CD4-positive, alpha-beta T cell treated with Interleukin-4 for 1 hour (primary cell): ENCODE data around the gene DTX1.

Source experiments
- DNase-seq, 2 donors: peaks; one replicate each; pipeline ENCODE4 v3.0.0-alpha.2; 2020 to 2022

DTX1 gene

DNA sequence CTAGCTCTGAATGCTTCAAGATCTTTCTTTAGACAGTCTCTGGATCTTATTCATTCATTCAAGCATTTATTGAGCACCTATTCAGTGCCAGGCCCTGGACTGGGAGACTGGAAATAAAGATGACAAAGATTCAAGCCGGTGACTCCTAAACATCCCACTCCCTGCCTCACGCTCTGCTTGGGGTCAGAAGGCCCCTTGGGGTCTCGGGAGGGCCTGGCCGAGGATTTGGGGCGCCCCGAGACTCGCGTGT, 224 bp upstream of the DTX1 start:
- DNase-seq = no peak

GRCh38 chr12:113057565-113058485, 1.3 kb downstream of the DTX1 start:
- DNase-seq = no peak

DNA sequence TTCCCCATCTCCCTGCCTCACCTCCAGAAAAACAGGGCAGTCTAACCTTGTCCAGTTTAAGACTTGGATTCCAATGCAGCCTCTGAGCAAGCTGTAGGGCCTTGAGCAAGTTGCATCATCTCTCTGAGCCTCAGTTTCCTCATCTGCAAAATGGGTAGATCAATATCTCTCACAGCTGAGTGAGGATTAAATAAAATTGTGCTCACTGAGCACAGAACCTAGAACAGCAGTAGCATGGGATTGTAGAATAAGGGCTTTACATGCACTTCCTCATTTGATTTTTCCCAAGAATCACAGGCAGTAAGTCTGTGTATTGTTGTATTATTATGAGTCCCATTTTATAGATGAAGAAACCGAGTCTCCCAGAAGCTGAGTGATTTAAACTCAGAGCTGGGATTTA, 2.0 kb downstream of the DTX1 start:
- no peak for DNase-seq

GRCh38 chr12:113059071-113059595, 2.6 kb downstream of the DTX1 start:
- DNase-seq = no peak

- DNase-seq = no peak
Measured at GRCh38 chr12:113060336-113060960, 3.9 kb downstream of the DTX1 start.

GRCh38 chr12:113061061-113061694, 4.6 kb downstream of the DTX1 start:
- DNase-seq = no peak

DNA sequence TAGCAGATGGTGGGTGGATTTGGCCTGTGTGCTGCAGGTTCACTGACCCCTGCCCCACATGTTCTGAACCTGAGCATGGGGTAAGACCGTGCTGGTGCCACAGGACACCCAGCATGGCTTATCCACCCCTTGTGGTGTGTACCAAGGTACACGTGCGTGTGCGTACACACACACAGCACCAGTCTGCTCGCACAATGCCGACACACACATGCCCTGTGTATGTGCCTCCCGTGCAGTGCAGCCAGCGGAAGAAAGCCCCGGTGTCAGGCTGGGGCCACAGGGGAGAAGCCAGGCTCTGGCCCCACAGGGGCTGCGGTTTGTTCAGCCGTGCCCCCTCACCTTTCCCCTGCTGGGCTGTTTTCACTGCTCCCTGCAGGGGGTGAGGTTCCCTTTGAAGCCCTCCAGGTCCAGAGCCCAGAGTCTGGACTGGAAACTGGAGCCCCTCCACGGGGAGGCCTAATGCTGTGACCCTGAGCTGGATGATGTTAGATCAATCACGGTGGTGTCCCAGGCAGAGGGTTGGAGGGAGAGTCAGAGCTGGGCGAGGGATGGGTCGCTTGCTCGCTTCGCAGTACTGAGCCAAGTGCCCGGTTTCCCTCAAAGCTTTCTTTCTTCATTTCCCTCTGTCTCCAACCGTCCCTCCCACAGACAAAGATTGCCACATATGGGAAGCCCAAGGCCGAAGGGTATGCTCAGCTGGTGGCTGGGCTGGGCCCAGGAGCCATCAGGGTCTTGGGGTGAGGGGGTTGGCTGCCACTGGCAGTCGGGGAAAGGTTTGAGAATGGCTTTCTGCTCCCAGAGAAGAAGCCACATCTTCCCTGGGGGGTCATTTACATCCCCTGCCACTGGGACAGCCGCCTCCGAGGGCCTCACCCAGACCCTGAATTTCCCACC, 6.2 kb downstream of the DTX1 start:
- no peak for DNase-seq

DNA sequence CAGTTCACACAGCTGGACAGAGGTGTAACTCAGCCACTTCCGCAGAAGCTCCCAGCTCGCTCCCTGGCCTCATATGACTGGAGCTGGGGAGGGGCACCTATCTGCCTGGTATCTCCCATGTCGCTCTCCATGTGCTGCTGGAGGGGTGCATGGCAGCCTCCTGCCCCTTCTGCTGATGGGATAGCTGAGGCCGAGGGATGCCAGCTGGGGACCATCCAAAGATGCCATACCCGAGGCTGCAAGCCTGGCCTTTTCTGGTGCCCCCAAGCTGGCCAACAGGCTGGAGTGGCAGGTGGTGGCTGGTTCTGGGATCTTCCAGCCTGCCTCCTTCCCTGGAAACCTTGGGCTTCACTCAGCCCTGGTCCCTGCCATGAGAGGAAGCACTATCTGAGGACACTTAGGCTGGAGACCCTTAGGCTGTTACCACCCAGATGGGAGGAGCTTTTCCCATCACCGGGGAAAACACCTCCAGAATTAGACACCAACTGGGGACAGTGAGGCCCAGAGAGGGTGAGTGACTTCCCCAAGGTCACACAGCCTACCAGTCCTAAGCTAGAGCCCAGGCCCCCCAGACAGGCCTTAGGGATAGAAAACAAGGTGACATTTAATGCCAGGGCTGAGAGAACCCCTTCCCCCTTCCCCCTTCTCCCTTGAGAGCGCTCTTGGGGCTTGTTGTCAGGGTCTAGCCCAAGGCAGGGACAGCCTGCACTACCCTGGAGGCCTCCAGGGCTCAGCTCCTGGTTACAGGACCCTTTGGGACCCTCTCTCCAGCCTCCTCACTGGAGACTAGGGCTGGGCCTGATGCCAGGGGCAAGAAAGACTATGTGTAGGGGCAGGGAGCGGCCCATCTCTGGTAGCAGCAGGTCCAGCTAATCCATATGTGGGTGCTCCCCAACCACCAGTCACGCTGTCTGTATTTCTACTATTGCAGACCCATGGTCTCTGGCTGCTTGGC, 7.1 kb downstream of the DTX1 start:
- no peak for DNase-seq

- DNase-seq = no peak
Measured at GRCh38 chr12:113064395-113065125, 8.0 kb downstream of the DTX1 start.

DNA sequence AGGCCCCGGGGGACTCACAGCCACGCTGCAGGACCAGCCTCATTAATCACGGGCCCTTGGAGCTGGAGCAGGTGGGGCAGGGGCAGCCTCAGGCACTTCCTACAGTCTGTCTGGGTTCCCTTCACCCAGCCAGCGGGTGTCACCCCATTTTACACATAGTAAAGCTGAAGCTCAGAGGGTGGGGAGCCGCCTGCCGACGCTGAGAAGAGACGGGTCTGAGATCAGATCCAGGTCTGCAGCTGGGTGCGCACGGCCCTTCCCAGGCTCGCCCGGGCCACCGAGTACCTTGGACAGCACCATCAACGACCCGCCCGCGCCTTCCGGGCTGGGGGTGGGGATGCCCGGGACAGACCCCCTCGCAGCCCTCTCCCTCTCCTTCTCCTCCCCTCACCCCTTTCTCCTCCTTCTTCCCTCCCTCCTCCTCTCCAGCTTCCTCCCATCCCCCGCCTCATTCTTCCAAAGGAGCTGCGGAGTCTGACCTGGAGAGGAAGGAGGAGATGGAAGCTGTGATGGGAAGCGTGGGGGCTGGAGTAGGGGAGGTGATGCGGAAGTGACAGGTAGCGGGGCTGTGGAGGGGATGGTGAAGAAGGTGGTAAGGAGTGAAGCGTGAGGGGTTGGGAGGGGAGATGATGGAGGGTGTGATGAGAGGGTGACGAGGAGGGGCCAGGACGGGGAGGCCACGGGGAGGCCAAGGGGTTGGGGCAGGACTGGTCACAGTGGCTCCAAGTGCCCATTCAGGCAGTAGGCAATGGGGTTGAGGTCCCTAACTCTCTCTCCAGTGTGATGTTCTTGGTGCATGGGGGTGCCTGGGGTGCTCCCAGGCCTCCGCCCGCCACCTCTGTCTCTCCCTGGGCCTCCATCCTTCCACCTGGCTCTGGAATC, 8.8 kb downstream of the DTX1 start:
- DNase-seq = no peak

DNA sequence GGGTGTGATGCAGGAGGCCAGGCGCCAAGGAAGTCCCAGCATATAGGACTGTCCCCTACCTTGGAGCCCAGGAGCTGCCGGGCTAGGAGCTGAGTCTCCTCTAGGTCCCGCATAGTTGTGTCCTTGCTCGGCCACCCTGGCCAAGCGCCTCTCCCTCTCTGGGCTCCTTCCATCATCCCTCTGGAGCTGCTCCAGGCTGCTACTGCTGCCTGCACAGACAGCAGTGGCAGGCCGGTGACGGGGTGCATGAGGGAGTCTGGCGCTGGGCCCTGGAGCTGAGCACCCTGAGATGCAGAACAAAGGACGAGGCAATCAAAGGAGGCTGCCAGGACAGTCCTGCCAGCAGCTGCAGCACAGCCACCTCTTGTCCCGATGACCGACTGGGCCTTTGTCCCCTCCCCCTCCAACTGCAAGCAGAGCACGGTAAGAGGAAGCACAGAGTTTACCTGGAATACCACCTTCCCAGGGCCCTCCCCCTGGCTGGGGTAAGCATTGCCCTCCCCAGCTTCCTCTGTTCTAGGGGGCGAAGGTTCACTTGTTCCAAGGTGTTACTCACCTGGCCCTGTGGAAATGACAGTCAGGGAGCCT, 10.4 kb downstream of the DTX1 start:
- DNase-seq = no peak

GRCh38 chr12:113067987-113068935, 11.7 kb downstream of the DTX1 start:
- no peak for DNase-seq

DNA sequence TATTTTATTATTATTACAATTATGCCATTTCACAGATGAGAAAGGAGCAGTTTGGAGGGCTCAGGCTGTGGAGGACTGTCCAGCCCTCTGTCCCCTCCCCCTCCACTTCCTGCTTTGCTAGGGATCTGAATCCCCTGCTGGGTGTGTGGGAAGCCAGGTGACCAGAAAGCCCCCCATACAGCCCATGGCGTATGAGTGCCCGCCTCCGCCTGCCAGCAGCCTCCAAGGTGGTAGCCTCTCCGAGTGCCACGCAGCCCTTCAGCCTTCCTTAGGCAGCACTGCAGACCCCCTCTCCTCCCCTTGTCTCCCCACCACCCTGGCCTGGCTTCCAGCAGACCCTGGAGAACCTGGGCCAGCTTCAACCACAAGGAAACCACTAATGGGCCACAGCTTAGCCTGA, 12.6 kb downstream of the DTX1 start:
- no peak for DNase-seq

DNA sequence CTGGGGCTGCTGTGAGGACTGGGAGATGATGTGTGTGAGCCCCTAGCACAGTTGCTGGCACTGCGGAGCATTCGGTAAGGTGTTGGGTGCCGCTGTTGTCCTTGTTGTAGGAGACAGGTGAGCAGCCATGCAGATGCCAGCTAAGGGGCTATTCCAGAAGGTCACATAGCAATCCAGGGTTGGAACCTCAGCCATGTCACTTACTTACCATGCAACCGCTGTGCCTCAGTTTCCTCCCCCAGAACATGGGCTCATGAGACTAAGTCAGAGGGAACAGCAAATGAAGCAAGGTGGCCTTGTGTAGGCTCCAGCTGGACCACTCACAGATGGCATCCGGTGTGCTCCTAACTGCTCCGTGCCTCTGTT, 13.2 kb downstream of the DTX1 start:
- no peak for DNase-seq

GRCh38 chr12:113070117-113070906, 13.8 kb downstream of the DTX1 start:
- peak; percentile 35 to 64 for DNase-seq

DNA sequence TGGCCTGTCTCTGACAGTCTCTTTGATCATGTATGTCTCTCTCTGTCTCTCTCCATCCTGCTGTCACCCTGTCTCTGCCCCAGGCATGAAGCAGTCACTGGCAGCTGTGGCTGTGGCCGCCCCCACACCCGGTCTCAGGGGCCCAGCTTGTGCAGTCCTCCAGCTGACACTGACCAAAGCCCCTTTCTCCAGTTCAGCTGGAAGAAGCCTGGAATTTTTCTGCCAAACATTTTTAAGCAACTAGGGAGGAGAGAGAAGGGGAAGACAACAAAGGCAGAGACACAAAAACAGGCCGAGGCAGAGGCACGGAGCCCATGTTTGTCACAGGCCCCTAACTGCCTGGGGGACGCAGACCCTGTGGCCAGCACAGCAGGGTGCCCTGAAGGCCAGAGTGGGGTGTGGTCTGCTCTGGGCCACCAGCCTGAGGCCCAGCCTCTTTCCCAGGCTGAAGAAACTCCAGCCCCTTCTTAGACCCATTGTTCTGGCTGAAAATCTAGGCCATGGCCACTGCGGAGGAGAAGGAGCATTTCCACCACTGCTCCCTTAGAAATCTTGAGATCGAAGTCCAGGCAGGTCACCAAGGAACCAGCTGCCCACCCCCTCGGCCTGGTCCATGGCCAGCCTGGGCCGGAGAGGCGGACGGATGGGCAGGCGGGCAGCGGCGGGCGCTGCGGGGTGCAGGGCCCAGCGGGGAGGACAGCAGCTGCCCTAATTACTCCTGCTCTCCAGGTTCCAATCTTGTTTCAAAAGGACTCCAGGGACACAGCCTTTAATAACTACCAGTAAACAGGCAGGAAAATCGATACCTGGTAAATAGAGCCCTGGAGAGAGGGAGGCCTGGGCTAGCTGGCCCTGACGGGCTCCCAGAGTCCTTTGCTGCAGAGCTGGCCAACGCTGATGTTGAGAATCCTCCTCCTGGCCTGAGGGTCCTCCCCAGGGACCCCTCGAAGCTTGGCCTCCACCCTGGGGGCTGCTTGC, 14.9 kb downstream of the DTX1 start:
- no peak for DNase-seq
